ENCODE data around the gene XRCC1. TPM values are rescaled to one million over a fixed set of nuclear protein-coding genes. Genes with fewer than 3 reads are reported as not detected.

XRCC1 gene
- total and polyA plus RNA-seq, 9 of the 15 experiments (the other 6 are each of a cell fraction or from before 2014, with no cell fraction given) = 1.5 to 36.9 (median 24.9) TPM

DNA sequence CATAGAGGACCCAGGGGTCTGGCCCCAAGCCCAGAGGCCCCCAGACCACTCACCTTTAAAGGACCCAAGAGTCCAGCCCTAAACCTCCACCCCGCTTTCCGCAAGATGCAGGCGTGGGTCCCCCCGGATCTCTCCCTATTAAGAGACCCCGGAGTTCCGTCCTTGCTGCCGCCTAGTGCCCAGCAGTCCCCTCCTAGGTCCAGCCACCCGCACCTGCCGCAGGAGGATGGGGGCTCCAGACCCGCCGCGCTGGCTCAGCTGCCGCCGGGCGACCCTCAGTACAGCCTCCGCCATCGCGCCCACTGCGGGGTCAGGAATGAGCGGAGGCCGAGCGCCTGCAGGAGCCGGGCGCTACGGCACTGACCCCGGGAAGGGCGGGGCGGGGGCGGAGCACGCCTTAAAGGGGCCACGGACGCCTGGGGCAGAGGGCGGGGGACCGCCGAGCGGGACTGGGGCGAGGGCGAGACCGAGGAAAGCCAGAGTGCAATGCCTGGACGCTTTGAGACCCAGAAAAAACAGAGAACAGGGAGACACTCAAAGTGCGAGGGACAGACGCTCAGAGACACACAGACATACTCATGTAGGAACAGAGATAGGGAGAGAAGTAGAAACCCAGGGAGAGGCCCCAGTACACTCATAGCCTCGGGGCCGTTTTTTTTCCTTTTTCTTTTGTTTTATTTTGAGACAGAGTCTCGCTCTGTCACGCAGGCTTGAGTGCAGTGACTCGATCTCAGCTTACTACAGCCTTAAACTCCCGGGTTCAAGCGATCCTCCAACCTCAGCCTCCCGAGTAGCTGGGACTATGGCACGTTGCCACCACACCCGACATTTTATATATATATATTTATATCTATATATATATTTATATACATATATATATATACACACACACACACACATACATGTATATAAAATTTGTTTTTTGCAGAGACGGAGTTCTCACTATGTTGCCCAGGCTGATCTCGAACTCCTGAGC is 48.2 kb downstream of the XRCC1 start, which contains the start of gene ETHE1 (continued):
- peak; percentile 96 for TF ChIP-seq SNIP1 (IDR thresholded peaks at IDR 0.05; ENCODE audit: low read depth)
- no peak for TF ChIP-seq FOS (IDR thresholded peaks at IDR 0.05; ENCODE audit: extremely low read depth, insufficient read length)
- no peak for TF ChIP-seq ZFP1 (CRISPR knock-in tag; IDR thresholded peaks at IDR 0.05)
- TF ChIP-seq BCOR (IDR thresholded peaks at IDR 0.05) = peak; percentile 79; the same call in 1 of the 2 replicates
- TF ChIP-seq GABPB1 (CRISPR knock-in tag; IDR thresholded peaks at IDR 0.05) = 0 out of 2 replicates have a peak, but pooled peaks have one; percentile 16
- no peak for TF ChIP-seq ELF2 (CRISPR knock-in tag; IDR thresholded peaks at IDR 0.05)
- TF ChIP-seq RNF2 (IDR thresholded peaks at IDR 0.05) = 0 out of 2 replicates have a peak, but pooled peaks have one; percentile 26
- no peak for TF ChIP-seq CHD2 (IDR thresholded peaks at IDR 0.05; ENCODE audit: low read depth, low read length)
- no peak for TF ChIP-seq ILK (tag; IDR thresholded peaks at IDR 0.05; ENCODE audit: borderline replicate concordance, low read depth)
- TF ChIP-seq SLC30A9 (CRISPR knock-in tag; IDR thresholded peaks at IDR 0.05) = no peak
- TF ChIP-seq ZNF696 (CRISPR knock-in tag; conservative IDR thresholded peaks at IDR 0.05) = no peak
- TF ChIP-seq, protein P1, sequence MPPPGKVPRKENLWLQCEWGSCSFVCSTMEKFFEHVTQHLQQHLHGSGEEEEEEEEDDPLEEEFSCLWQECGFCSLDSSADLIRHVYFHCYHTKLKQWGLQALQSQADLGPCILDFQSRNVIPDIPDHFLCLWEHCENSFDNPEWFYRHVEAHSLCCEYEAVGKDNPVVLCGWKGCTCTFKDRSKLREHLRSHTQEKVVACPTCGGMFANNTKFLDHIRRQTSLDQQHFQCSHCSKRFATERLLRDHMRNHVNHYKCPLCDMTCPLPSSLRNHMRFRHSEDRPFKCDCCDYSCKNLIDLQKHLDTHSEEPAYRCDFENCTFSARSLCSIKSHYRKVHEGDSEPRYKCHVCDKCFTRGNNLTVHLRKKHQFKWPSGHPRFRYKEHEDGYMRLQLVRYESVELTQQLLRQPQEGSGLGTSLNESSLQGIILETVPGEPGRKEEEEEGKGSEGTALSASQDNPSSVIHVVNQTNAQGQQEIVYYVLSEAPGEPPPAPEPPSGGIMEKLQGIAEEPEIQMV (tag; conservative IDR thresholded peaks at IDR 0.05; ENCODE audit: low read depth) = no peak
- TF ChIP-seq, protein P2, sequence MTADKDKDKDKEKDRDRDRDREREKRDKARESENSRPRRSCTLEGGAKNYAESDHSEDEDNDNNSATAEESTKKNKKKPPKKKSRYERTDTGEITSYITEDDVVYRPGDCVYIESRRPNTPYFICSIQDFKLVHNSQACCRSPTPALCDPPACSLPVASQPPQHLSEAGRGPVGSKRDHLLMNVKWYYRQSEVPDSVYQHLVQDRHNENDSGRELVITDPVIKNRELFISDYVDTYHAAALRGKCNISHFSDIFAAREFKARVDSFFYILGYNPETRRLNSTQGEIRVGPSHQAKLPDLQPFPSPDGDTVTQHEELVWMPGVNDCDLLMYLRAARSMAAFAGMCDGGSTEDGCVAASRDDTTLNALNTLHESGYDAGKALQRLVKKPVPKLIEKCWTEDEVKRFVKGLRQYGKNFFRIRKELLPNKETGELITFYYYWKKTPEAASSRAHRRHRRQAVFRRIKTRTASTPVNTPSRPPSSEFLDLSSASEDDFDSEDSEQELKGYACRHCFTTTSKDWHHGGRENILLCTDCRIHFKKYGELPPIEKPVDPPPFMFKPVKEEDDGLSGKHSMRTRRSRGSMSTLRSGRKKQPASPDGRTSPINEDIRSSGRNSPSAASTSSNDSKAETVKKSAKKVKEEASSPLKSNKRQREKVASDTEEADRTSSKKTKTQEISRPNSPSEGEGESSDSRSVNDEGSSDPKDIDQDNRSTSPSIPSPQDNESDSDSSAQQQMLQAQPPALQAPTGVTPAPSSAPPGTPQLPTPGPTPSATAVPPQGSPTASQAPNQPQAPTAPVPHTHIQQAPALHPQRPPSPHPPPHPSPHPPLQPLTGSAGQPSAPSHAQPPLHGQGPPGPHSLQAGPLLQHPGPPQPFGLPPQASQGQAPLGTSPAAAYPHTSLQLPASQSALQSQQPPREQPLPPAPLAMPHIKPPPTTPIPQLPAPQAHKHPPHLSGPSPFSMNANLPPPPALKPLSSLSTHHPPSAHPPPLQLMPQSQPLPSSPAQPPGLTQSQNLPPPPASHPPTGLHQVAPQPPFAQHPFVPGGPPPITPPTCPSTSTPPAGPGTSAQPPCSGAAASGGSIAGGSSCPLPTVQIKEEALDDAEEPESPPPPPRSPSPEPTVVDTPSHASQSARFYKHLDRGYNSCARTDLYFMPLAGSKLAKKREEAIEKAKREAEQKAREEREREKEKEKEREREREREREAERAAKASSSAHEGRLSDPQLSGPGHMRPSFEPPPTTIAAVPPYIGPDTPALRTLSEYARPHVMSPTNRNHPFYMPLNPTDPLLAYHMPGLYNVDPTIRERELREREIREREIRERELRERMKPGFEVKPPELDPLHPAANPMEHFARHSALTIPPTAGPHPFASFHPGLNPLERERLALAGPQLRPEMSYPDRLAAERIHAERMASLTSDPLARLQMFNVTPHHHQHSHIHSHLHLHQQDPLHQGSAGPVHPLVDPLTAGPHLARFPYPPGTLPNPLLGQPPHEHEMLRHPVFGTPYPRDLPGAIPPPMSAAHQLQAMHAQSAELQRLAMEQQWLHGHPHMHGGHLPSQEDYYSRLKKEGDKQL (CRISPR knock-in tag; IDR thresholded peaks at IDR 0.05; ENCODE audit: borderline replicate concordance) = no peak
- no peak for TF ChIP-seq CHD1 (IDR thresholded peaks at IDR 0.05; ENCODE audit: low read length)
- TF ChIP-seq CEBPZ (IDR thresholded peaks at IDR 0.05; ENCODE audit: borderline replicate concordance, low read depth, low read length) = no peak
- TF ChIP-seq NFE2L1 (tag; IDR thresholded peaks at IDR 0.05; ENCODE audit: borderline replicate concordance, low read depth) = no peak
- TF ChIP-seq ZNF316 (IDR thresholded peaks at IDR 0.05) = no peak
- TF ChIP-seq HMG20B (CRISPR knock-in tag; IDR thresholded peaks at IDR 0.05) = no peak
